Stimulated activated CD4-positive, alpha-beta T cell treated with anti-CD3 and anti-CD28 coated beads, TNF-alpha, amount 100 ng/mL, for 4 hours (primary cell): Measurements from ENCODE around the gene AGBL4.

Source experiments
- DNase-seq, 3 experiments: peaks; one replicate each; pipeline ENCODE4 v3.0.0-alpha.2; 2020; ENCODE audit warnings: low read depth in 3 of 3

AGBL4 gene

GRCh38 chr1:48654606-48655210 is 1369.0 kb downstream of the AGBL4 start:
- DNase-seq, result no peak

GRCh38 chr1:48652334-48652733 is 1371.4 kb downstream of the AGBL4 start:
- DNase-seq, result no peak

GRCh38 chr1:48649880-48650279 is 1373.9 kb downstream of the AGBL4 start:
- DNase-seq, result no peak

DNA sequence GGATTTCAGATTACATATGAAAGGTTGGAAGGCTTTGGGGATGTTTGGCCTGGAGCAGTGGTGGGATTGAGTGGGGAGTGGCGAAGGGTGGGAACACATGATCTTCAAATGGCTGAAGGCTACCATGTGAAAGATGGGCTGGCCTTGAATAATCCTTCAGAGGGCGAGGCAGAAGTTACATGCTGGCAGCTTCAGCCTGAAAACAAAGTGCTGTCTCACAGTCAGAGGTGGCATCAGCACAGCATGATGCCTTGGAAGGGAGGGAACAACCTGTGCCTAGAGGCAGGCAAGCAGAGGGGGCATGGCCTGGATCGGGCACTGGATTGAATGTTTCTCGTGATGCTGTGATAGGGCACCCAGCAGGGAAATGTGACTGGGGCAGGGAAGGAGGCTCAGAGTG is 1377.9 kb downstream of the AGBL4 start:
- no peak for DNase-seq

GRCh38 chr1:48644905-48645605 is 1378.7 kb downstream of the AGBL4 start:
- no peak for DNase-seq

DNA sequence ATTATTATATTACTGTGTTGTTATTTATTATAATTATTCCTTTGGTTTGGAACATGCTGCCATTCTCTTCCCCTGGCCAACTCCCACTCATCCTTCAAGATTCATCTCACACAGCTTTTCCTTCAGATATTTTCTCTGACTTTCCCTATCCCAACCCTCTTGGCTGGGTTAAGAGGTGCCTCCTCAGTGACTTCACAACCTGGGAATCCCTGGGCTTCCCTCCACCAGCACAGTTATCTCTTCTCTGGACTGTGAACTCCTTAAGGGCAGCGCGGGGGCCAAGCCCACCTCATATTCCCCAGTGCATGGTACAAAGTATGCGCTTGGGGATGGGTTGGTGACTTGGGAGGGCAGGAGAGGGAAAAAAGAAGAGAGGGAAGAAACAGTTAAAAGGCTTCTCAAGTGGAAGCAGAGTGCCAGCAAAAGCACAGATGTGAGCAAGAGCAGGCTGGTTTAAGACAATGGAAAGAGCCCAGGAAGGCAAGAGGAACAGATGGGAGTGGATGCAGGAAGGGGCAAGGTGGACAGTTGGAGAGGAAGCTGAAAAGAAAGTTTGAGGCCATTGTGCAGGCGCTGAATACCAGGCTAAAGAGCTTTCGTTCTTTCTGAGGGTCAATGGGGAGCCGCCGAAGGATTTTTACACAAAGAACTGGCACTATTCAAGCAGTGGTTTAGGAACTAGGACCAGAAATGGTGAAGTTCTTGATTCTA is 1379.4 kb downstream of the AGBL4 start:
- no peak for DNase-seq

- no peak for DNase-seq
Measured at GRCh38 chr1:48643193-48643592, 1380.6 kb downstream of the AGBL4 start.

- DNase-seq, result no peak
Measured at GRCh38 chr1:48640836-48641492, 1382.8 kb downstream of the AGBL4 start.

DNA sequence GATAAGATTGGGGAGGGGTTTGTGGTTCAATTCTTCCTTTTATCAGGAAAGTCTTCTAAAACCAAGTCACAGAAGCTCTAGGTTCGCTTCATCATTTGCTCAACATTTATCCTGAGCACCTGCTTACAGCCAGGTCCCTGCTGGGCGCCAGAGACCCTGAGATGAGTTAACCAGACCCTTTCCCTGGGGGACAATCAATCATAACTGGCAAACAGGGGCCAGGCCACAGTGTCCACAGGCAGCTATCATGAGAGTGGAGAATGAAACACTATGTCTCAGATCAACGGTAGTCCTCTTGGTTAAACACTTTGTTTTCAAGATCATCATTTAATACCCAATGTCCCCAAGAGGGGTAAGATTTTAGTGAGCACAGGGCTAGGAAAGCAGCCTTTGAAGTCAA is 1393.9 kb downstream of the AGBL4 start:
- DNase-seq, result no peak

GRCh38 chr1:48627486-48627885 is 1396.3 kb downstream of the AGBL4 start:
- no peak for DNase-seq

GRCh38 chr1:48619539-48619938 is 1404.2 kb downstream of the AGBL4 start:
- no peak for DNase-seq

- DNase-seq, result no peak
Measured at GRCh38 chr1:48617252-48617651, 1406.5 kb downstream of the AGBL4 start.

- DNase-seq, result no peak
Measured at GRCh38 chr1:48616710-48617109, 1407.0 kb downstream of the AGBL4 start.

- no peak for DNase-seq
Measured at GRCh38 chr1:48611841-48612240, 1411.9 kb downstream of the AGBL4 start.

DNA sequence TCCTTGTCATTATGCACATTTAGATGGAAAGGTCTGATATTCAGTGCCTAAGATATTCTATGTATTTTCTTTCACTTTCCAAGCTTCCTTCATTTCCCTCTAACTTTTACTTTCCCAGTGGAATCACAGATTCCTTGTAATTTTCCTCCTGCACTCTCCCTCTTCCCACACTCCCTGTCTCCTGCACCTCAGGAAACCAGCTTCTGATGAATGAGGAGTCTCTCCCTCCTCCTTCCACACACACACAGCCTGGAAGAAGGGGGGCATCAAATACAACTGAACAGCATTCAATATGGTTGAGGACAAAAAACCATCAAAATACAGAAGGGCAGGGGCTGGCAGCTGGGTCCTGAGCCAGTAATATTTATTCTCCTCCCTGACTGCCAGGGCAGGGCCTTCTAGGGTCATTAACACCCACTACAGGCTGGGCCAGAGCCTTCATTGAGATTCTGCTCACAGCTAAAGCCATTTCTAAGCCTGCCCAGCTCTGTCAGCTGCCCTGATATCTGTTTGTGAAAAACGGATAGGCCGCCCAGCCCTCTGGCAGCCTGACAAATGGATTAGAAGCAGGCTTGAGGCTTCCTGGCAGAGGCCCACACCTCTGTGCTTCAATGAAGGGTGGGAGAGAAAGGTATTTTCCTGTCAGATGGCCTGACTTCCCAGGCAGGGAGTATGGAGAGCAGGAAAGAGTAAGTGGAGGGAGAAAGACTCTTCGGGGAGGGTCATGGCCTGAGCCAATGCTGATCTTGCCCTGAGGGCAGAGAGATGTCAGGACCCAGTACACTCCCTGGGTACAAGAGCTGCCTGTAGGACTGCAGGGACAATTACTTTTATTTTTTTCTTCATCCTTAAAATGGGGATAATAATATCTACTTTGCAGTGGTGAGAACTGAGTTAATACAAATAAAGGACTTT is 1412.9 kb downstream of the AGBL4 start:
- DNase-seq, result no peak

GRCh38 chr1:48608882-48609281 is 1414.9 kb downstream of the AGBL4 start:
- no peak for DNase-seq

GRCh38 chr1:48603222-48603621 is 1420.5 kb downstream of the AGBL4 start:
- no peak for DNase-seq

GRCh38 chr1:48602349-48602748 is 1421.4 kb downstream of the AGBL4 start:
- DNase-seq, result no peak

- no peak for DNase-seq
Measured at GRCh38 chr1:48600182-48600581, 1423.6 kb downstream of the AGBL4 start.

DNA sequence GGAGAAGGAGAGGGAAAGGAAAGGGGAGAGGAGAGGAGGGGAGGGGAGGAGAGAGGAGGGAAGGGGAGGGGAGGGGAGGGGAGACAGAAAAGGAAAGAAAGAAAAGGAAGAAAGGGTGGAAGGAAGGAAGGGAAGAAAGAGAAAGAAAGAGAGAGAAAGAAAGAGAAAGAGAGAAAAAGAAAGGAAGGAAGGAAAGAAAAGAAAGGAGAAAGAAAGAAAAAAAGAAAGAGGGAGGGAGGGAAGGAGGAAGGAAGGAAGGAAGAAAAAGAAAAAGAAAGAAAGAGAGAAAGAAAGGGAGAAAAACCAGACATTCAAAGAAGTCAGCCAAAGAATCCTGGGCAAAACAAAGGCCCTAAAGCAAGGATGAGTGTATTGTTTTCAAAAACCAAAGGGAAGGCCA is 1426.1 kb downstream of the AGBL4 start:
- no peak for DNase-seq

- DNase-seq, result no peak
Measured at GRCh38 chr1:48596046-48596445, 1427.7 kb downstream of the AGBL4 start.

DNA sequence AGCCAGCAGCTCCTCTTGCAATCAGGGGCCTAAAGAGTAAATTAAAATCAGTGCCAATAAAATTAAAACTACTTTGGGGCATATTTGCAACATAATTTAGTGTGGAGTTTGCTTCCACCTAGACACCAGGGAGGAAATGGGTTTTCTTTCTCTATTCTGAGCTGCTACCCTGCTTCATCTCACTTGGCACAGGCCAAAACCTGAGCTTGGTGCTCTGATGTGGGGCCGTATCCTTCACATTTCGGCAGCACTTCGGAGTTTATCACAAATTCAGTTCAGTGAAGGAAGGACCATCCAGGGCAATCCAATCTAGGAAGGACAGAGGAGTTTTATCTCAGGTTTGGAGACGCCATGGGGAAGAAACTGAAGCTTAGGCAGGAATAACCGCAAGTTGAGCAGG is 1428.1 kb downstream of the AGBL4 start:
- DNase-seq, result no peak
